ENCODE results near the gene AFF3. TPM values are rescaled to one million over a fixed set of nuclear protein-coding genes. Genes with fewer than 3 reads are reported as not detected.

Gene AFF3
- total RNA-seq, 1 experiment from 2014 or later, result not detected

GRCh38 chr2:99868260-99868659 is 274.1 kb downstream of the AFF3 start:
- H3K4me1 Mint-ChIP-seq (ENCODE audit: low read depth, unreplicated experiment), result no peaks in the 10 kb centered on the region
- no peak overlapping the region for H3K4me3 Mint-ChIP-seq (ENCODE audit: low read depth, unreplicated experiment)
- TF ChIP-seq CTCF (IDR thresholded peaks at IDR 0.05; ENCODE audit: unreplicated experiment), result no peak
- H3K27ac Mint-ChIP-seq (ENCODE audit: unreplicated experiment), result no peak overlapping the region
- intact Hi-C loops (cut with micrococcal nuclease; ENCODE audit: unreplicated experiment), result no loop called here
- CTCF ChIA-PET, result interaction anchor here (0.7 kb wide), 1 partner anchor 49 kb away, joined by 4 read pairs; no protein-coding TSS in a partner anchor
- no TSS peak for BruUV-seq (replicated peaks)
- no peak for DNase-seq
- no peaks in the 10 kb centered on the region for H3K9me3 Mint-ChIP-seq (ENCODE audit: low read depth, unreplicated experiment)
- peaks cover 20% of the 10 kb centered on the region for H3K27me3 Mint-ChIP-seq (ENCODE audit: unreplicated experiment)
- H3K36me3 Mint-ChIP-seq (ENCODE audit: insufficient read depth, unreplicated experiment), result no peaks in the 10 kb centered on the region

DNA sequence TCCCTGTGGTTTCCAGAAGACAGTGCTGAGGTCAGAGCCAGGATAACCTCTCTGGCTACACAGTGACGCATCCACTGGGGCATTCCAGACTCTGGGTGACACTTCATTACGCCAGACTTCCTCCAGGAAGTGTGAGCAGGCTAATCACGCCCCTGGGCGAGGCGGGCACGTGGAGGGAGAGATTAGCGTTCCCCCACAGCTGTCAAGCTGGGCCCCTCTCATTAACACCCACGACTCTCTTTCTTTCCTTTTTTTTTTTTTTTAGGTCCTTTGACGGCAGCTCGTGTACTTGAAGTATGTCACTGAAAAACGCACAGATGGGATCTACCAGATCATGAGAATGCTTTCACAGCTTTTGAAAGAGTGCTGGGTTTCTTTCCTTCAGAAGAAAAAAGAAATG is 274.6 kb downstream of the AFF3 start:
- no peaks in the 10 kb centered on the region for H3K9me3 Mint-ChIP-seq (ENCODE audit: low read depth, unreplicated experiment)
- peaks cover 20% of the 10 kb centered on the region for H3K27me3 Mint-ChIP-seq (ENCODE audit: unreplicated experiment)
- intact Hi-C loops (cut with micrococcal nuclease; ENCODE audit: unreplicated experiment), result no loop called here
- DNase-seq, result peak; percentile 29
- H3K4me3 Mint-ChIP-seq (ENCODE audit: low read depth, unreplicated experiment), result no peak overlapping the region
- CTCF ChIA-PET, result interaction anchor here (0.6 to 0.7 kb wide), 2 partner anchors 24 to 48 kb away, joined by 3 to 4 read pairs; no protein-coding TSS in a partner anchor
- no peaks in the 10 kb centered on the region for H3K36me3 Mint-ChIP-seq (ENCODE audit: insufficient read depth, unreplicated experiment)
- no peak for TF ChIP-seq CTCF (IDR thresholded peaks at IDR 0.05; ENCODE audit: unreplicated experiment)
- no TSS peak for BruUV-seq (replicated peaks)
- H3K4me1 Mint-ChIP-seq (ENCODE audit: low read depth, unreplicated experiment), result no peaks in the 10 kb centered on the region
- no peak overlapping the region for H3K27ac Mint-ChIP-seq (ENCODE audit: unreplicated experiment)

DNA sequence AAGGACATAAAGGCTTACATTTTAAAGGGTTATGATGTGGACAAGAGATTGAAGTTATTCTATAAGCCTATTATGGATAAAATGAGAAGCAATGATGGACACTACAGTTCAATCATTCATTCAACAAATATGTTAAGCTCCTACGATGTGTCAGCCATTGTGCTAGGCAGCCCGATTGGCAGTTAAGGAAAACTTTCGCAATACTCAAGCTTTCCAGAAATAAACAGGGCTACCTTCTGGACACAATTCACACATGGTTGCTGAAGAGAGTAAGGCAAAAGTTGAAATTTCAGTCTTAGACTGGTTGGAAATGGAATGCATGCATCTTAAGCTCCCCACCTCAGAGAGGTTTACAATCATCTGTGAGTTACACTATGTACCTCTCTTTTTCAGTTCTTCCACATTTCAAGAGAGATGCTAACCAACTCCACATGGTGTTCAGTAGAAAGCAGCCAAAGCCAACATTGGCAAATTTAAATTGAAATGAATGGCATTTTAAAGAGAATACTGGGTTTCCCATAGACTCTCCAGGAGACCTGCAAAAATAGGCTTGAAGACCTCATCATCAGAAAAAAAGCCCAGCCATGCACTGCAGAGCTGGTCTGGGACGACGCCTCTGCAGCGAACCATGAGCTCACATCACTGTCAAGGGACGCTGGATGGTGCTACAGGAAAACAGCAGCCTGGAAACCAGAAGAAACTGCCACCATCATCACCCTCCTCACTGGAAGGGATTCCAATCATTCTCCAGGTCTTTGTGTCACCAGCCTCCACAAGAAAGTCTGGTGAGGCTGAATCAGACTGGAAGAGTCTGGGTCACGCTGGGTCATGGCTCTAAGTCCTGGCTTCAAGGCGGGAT is 276.3 kb downstream of the AFF3 start:
- no TSS peak for BruUV-seq (replicated peaks)
- CTCF ChIA-PET, result no interaction called here

More for the DNA sequence above, 276.3 kb downstream of the AFF3 start:
- no peak overlapping the region for H3K4me3 Mint-ChIP-seq (ENCODE audit: low read depth, unreplicated experiment)
- H3K4me1 Mint-ChIP-seq (ENCODE audit: low read depth, unreplicated experiment), result no peaks in the 10 kb centered on the region
- H3K36me3 Mint-ChIP-seq (ENCODE audit: insufficient read depth, unreplicated experiment), result no peaks in the 10 kb centered on the region
- intact Hi-C loops (cut with micrococcal nuclease; ENCODE audit: unreplicated experiment), result no loop called here
- TF ChIP-seq CTCF (IDR thresholded peaks at IDR 0.05; ENCODE audit: unreplicated experiment), result no peak
- H3K27me3 Mint-ChIP-seq (ENCODE audit: unreplicated experiment), result peaks cover 20% of the 10 kb centered on the region
- H3K27ac Mint-ChIP-seq (ENCODE audit: unreplicated experiment), result no peak overlapping the region
- H3K9me3 Mint-ChIP-seq (ENCODE audit: low read depth, unreplicated experiment), result no peaks in the 10 kb centered on the region
- DNase-seq, result no peak

Measured in Calu3 (cell line).